ENCODE data around the gene HDAC4.

DNA sequence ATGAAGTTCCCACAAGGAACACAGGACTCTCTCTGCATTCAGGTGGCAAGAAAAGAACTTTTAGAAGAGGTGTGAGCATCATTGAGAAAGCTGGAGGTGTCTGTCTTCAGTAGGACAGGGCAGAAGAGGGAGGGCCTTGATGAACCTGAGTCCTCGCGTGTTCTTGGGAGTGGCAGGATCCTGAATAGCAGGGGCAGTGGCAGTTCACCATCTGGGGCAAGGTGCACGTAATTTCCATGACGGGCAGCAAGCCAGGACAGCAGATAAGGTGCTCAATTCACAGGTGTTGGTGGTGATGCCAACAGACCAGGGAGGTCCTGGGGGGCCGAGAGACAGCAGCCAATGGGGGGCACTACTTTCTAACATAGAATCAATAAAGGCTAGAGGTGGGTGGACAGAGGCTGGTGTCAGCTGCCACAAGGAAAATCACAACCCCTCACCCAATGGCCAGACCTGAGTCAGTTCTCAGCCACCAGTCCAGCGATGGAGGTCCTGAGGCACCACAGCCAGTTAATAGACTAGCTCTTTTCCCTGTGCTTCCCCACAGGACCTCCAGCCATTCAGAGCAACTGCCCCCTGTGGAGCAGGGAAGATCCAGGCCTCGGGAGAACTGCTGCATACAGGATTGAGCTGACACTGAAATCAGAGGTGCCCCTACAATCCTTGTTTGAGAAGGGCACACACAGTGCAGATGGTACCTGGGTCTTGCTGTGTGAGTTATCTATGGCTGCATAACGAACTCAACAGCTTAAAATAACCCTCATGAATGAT lies 10.9 kb upstream of the HDAC4 start:
- TF ChIP-seq SIN3A (IDR thresholded peaks at IDR 0.05; ENCODE audit: low read depth, low read length) (no peak), NBN (IDR thresholded peaks at IDR 0.05) (no peak), KAT2A (conservative IDR thresholded peaks at IDR 0.05; ENCODE audit: control insufficient read depth, low read depth, low read length) (no peak), IRF4 (IDR thresholded peaks at IDR 0.05; ENCODE audit: low read depth, low read length) (no peak), STAT3 (IDR thresholded peaks at IDR 0.05; ENCODE audit: low read depth, low read length) (no peak), ZBED1 (IDR thresholded peaks at IDR 0.05; ENCODE audit: borderline replicate concordance) (no peak), MYC (IDR thresholded peaks at IDR 0.05; ENCODE audit: insufficient read depth, insufficient read length, insufficient replicate concordance, low read length, severe bottlenecking) (no peak)
- TF ChIP-seq, protein P1, sequence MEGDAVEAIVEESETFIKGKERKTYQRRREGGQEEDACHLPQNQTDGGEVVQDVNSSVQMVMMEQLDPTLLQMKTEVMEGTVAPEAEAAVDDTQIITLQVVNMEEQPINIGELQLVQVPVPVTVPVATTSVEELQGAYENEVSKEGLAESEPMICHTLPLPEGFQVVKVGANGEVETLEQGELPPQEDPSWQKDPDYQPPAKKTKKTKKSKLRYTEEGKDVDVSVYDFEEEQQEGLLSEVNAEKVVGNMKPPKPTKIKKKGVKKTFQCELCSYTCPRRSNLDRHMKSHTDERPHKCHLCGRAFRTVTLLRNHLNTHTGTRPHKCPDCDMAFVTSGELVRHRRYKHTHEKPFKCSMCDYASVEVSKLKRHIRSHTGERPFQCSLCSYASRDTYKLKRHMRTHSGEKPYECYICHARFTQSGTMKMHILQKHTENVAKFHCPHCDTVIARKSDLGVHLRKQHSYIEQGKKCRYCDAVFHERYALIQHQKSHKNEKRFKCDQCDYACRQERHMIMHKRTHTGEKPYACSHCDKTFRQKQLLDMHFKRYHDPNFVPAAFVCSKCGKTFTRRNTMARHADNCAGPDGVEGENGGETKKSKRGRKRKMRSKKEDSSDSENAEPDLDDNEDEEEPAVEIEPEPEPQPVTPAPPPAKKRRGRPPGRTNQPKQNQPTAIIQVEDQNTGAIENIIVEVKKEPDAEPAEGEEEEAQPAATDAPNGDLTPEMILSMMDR (IDR thresholded peaks at IDR 0.05 in 2 of 3, conservative IDR thresholded peaks at IDR 0.05 in 1 of 3; ENCODE audit: control insufficient read depth in 2 of 3, extremely low read depth in 1 of 3, insufficient read depth in 1 of 3, low read depth in 3 of 3, low read length in 3 of 3): no peak

Measured in GM12878 (cell line).